Stimulated activated naive CD8-positive, alpha-beta T cell treated with anti-CD3 and anti-CD28 coated beads, Interleukin-15, Interleukin-2, amounts not matched to agents 100 ng/mL and 50 ng/mL, for 24 hours (primary cell): ENCODE measurements around the gene RBM44.

Experiments
- H3K27ac Mint-ChIP-seq: one replicate; pipeline ENCODE4 v1.8.0; 2021; ENCODE audit warnings: mild to moderate bottlenecking, mixed read lengths
- H3K27me3 Mint-ChIP-seq: one replicate; pipeline ENCODE4 v1.8.0; 2021; ENCODE audit warnings: mixed read lengths
- H3K36me3 Mint-ChIP-seq: one replicate; pipeline ENCODE4 v1.8.0; 2021; ENCODE audit warnings: low read depth, mixed read lengths
- H3K4me1 Mint-ChIP-seq: one replicate; pipeline ENCODE4 v1.8.0; 2021; ENCODE audit warnings: low read depth, mixed read lengths
- H3K4me3 Mint-ChIP-seq: one replicate; pipeline ENCODE4 v1.8.0; 2021; ENCODE audit warnings: mild to moderate bottlenecking, mixed read lengths
- H3K9me3 Mint-ChIP-seq: one replicate; pipeline ENCODE4 v1.8.0; 2021; ENCODE audit warnings: mixed read lengths

Gene RBM44

GRCh38 chr2:237889811-237890210 lies 91.2 kb downstream of the RBM44 start:
- H3K27me3 Mint-ChIP-seq: no peaks in the 10 kb centered on the region
- no peaks in the 10 kb centered on the region for H3K36me3 Mint-ChIP-seq
- H3K9me3 Mint-ChIP-seq: no peaks in the 10 kb centered on the region
- H3K4me3 Mint-ChIP-seq: no peak overlapping the region
- H3K27ac Mint-ChIP-seq: no peak overlapping the region
- peaks cover 10% of the 10 kb centered on the region for H3K4me1 Mint-ChIP-seq
